Panc1 (cell line): Measurements from ENCODE around the gene TAPBPL.

ENCODE experiments used
- POLR2AphosphoS5 ChIP-seq: IDR thresholded peaks from 2 replicates; pipeline ENCODE4 v1.6.1; 2012; ENCODE audit warnings: mild to moderate bottlenecking, low read depth, low read length, moderate library complexity
- SIN3A ChIP-seq: IDR thresholded peaks from 2 replicates; pipeline ENCODE4 v1.6.1; 2012; ENCODE audit warnings: low read depth, mild to moderate bottlenecking, low read length, moderate library complexity, borderline replicate concordance; ENCODE audit not compliant: insufficient read depth
- TCF7L2 ChIP-seq: IDR thresholded peaks from 2 replicates; pipeline ENCODE4 v1.6.1; 2011; ENCODE audit warnings: mild to moderate bottlenecking, low read depth, low read length, inconsistent platforms
- TF ChIP-seq, protein P1 (sequence below): fragments of 450-650 bp; IDR thresholded peaks from 2 replicates; pipeline ENCODE4 v1.5.1; 2017; ENCODE audit warnings: mild to moderate bottlenecking

DNA sequence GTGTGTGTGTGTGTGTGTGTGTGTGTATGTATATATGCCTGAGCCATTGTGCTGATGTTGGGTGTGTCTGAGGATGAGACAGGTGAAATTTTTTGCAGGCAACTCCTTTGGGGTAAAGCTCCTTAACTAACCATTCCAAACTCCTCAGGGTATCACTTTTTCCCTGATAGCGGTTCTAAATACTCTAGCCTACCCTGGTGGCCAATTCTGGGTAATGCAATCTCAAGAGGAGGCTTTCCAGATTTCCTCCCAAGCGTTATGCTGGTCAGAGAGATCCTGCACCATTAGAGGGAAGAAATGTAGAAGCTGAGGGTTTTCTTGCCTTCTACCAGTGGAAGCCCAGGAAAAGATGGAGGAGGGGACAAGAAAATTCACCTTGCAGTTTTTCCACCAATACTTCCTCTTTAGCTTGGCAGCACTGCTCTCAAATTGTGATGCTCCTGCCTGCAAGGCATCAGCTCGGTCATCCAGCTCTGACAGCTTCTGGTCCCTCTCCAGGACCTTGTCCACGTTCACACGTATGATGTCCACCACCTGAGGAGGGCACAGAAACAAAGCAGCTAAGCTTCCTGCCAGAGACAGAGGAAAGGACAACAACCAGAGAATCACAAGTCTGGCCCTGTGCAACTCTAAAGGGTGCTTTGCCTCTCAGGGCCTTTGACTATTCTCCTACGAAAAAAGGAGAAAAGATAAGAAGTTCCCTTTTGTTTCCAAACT, 13.8 kb downstream of the TAPBPL start:
- TF ChIP-seq, protein P1, sequence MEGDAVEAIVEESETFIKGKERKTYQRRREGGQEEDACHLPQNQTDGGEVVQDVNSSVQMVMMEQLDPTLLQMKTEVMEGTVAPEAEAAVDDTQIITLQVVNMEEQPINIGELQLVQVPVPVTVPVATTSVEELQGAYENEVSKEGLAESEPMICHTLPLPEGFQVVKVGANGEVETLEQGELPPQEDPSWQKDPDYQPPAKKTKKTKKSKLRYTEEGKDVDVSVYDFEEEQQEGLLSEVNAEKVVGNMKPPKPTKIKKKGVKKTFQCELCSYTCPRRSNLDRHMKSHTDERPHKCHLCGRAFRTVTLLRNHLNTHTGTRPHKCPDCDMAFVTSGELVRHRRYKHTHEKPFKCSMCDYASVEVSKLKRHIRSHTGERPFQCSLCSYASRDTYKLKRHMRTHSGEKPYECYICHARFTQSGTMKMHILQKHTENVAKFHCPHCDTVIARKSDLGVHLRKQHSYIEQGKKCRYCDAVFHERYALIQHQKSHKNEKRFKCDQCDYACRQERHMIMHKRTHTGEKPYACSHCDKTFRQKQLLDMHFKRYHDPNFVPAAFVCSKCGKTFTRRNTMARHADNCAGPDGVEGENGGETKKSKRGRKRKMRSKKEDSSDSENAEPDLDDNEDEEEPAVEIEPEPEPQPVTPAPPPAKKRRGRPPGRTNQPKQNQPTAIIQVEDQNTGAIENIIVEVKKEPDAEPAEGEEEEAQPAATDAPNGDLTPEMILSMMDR: peak; percentile 83
- TF ChIP-seq SIN3A (no peak), POLR2AphosphoS5 (no peak), TCF7L2 (no peak)
